ENCODE data around the gene ZNF570.
A peak's percentile ranks its signal among the peaks of the same experiment; 100 is the strongest.

The ZNF570 gene

GRCh38 chr19:37511821-37512220, 42.7 kb downstream of the ZNF570 start:
- TF ChIP-seq, protein P1, sequence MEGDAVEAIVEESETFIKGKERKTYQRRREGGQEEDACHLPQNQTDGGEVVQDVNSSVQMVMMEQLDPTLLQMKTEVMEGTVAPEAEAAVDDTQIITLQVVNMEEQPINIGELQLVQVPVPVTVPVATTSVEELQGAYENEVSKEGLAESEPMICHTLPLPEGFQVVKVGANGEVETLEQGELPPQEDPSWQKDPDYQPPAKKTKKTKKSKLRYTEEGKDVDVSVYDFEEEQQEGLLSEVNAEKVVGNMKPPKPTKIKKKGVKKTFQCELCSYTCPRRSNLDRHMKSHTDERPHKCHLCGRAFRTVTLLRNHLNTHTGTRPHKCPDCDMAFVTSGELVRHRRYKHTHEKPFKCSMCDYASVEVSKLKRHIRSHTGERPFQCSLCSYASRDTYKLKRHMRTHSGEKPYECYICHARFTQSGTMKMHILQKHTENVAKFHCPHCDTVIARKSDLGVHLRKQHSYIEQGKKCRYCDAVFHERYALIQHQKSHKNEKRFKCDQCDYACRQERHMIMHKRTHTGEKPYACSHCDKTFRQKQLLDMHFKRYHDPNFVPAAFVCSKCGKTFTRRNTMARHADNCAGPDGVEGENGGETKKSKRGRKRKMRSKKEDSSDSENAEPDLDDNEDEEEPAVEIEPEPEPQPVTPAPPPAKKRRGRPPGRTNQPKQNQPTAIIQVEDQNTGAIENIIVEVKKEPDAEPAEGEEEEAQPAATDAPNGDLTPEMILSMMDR (IDR thresholded peaks at IDR 0.05; ENCODE audit: poor library complexity, severe bottlenecking): no peak
- ATAC-seq (ENCODE audit: low read depth) (no peak), DNase-seq (ENCODE audit: low spot score) (no peak)

DNA sequence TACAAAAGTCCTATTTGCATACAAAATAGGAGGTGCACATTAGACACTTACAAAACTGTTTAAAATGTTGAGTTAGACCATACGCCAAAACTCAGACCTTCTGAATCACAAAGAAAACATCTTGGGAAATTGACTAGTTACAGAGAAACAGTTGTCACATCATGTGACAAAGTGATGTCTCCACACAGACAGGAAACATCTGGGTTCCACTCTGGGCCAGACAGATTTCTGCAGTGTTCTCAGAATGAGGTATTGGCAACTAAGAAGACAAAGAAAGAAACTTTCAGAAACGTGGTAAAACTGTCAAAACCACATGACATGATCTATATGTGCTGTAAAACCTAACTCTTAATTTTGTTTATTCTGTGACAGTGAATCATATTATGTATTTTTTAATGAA, 44.2 kb downstream of the ZNF570 start:
- Histone ChIP-seq H3K4me3 (ENCODE audit: severe bottlenecking) (no peak overlapping the region), H3K4me1 (ENCODE audit: insufficient read depth, poor library complexity, severe bottlenecking) (no peaks in the 10 kb centered on the region), H3K27ac (ENCODE audit: poor library complexity, severe bottlenecking) (no peak overlapping the region), H3K36me3 (ENCODE audit: low read depth) (peaks cover 37% of the 10 kb centered on the region), H3K27me3 (ENCODE audit: insufficient read depth, poor library complexity, severe bottlenecking) (no peaks in the 10 kb centered on the region), H3K9me3 (ENCODE audit: severe bottlenecking) (no peaks in the 10 kb centered on the region)
- ATAC-seq (ENCODE audit: low read depth) (no peak), DNase-seq (ENCODE audit: low spot score) (no peak)
- TF ChIP-seq, protein P1 (IDR thresholded peaks at IDR 0.05; ENCODE audit: poor library complexity, severe bottlenecking): no peak

More at GRCh38 chr19:37511821-37512220, 42.7 kb downstream of the ZNF570 start:
- Histone ChIP-seq H3K27me3 (ENCODE audit: insufficient read depth, poor library complexity, severe bottlenecking) (no peaks in the 10 kb centered on the region), H3K36me3 (ENCODE audit: low read depth) (peaks cover 40% of the 10 kb centered on the region), H3K27ac (ENCODE audit: poor library complexity, severe bottlenecking) (no peak overlapping the region), H3K9me3 (ENCODE audit: severe bottlenecking) (no peaks in the 10 kb centered on the region), H3K4me3 (ENCODE audit: severe bottlenecking) (no peak overlapping the region), H3K4me1 (ENCODE audit: insufficient read depth, poor library complexity, severe bottlenecking) (no peaks in the 10 kb centered on the region)

DNA sequence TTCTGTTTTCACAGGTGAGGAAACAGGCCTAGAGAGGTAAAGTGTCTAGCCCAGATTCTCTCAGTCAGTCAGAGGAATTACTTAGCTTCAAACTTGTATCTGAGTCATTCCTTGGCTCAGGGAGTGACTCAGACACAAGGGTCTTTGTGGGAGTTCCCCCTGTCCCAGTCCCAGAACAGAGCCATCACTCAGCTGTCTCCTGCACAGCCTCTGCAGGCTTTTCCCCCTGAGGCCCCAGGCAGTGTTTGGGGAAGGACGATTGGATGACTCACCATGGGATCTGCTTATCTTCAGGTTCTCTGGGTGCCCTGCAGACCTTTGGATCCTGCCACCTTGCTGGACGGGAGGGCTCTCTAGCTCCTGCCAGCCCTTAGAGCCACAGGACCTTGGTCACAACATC, 50.7 kb downstream of the ZNF570 start:
- DNase-seq (ENCODE audit: low spot score): no peak

DNA sequence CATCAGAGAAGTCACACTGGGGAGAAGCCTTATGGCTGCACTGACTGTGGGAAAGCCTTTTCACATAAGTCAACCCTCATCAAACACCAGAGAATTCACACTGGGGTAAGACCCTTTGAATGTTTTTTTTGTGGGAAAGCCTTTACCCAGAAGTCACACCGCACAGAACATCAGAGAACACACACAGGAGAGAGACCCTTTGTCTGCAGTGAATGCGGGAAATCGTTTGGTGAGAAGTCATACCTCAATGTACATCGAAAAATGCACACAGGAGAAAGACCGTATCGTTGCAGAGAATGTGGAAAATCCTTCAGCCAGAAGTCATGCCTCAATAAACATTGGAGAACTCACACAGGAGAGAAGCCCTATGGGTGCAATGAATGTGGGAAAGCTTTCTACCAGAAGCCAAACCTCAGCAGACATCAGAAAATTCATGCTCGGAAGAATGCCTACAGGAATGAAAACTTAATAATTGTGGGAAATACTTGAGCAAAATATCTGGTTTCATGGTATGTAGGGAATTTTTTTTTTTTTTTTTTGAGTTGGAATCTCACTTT, 68.3 kb downstream of the ZNF570 start:
- Histone ChIP-seq H3K36me3 (ENCODE audit: low read depth) (peaks cover 51% of the 10 kb centered on the region), H3K4me3 (ENCODE audit: severe bottlenecking) (no peak overlapping the region)

More for the DNA sequence above, 50.7 kb downstream of the ZNF570 start:
- Histone ChIP-seq H3K27me3 (ENCODE audit: insufficient read depth, poor library complexity, severe bottlenecking) (no peaks in the 10 kb centered on the region), H3K36me3 (ENCODE audit: low read depth) (peaks cover 18% of the 10 kb centered on the region), H3K4me1 (ENCODE audit: insufficient read depth, poor library complexity, severe bottlenecking) (no peaks in the 10 kb centered on the region), H3K9me3 (ENCODE audit: severe bottlenecking) (peaks cover 4% of the 10 kb centered on the region), H3K4me3 (ENCODE audit: severe bottlenecking) (no peak overlapping the region), H3K27ac (ENCODE audit: poor library complexity, severe bottlenecking) (no peak overlapping the region)
- peak; percentile 72 for ATAC-seq (ENCODE audit: low read depth)
- TF ChIP-seq, protein P1 (IDR thresholded peaks at IDR 0.05; ENCODE audit: poor library complexity, severe bottlenecking): no peak

More for the DNA sequence above, 68.3 kb downstream of the ZNF570 start:
- ATAC-seq (ENCODE audit: low read depth) (no peak), DNase-seq (ENCODE audit: low spot score) (no peak)
- H3K27ac ChIP-seq (ENCODE audit: poor library complexity, severe bottlenecking): no peak overlapping the region
- TF ChIP-seq, protein P1 (IDR thresholded peaks at IDR 0.05; ENCODE audit: poor library complexity, severe bottlenecking): no peak
- H3K4me1 ChIP-seq (ENCODE audit: insufficient read depth, poor library complexity, severe bottlenecking): no peaks in the 10 kb centered on the region
- H3K9me3 ChIP-seq (ENCODE audit: severe bottlenecking): peaks cover 25% of the 10 kb centered on the region
- H3K27me3 ChIP-seq (ENCODE audit: insufficient read depth, poor library complexity, severe bottlenecking): no peaks in the 10 kb centered on the region
